IPS-NIHi11 (cell line): Measurements from ENCODE around the gene TXNDC5.

Experiments
- DNase-seq: peaks from one replicate; pipeline ENCODE4 v3.0.0; 2012; ENCODE audit warnings: mixed read lengths, low spot score

Gene TXNDC5

GRCh38 chr6:7848229-7848628 lies 62.4 kb downstream of the TXNDC5 start:
- no peak for DNase-seq

- DNase-seq: no peak
These were observed 63.4 kb downstream of the TXNDC5 start for GRCh38 chr6:7846966-7847818.

- DNase-seq: no peak
These were observed 68.7 kb downstream of the TXNDC5 start for GRCh38 chr6:7841781-7842468.

GRCh38 chr6:7836371-7837026 lies 74.1 kb downstream of the TXNDC5 start:
- DNase-seq: no peak

- no peak for DNase-seq
These were observed 76.9 kb downstream of the TXNDC5 start for GRCh38 chr6:7833751-7834070.

GRCh38 chr6:7832904-7833750 lies 77.5 kb downstream of the TXNDC5 start:
- no peak for DNase-seq
